Transverse colon (tissue), 4 donors: ENCODE measurements around the gene APLNR. TPM values are rescaled to one million over a fixed set of nuclear protein-coding genes. Genes with fewer than 3 reads are reported as not detected.

Experiments
- DNase-seq: peaks from one replicate; pipeline ENCODE4 v3.0.0-alpha.2; 2019
- H3K27ac ChIP-seq, 4 donors: fragments of 200-600 bp; sonication (generic); 2 replicates each; pipeline ENCODE4 v1.5.1; 2016 to 2018; ENCODE audit warnings: inconsistent platforms in 4 of 4
- H3K27me3 ChIP-seq: fragments of 200-600 bp; sonication (generic); 2 replicates; pipeline ENCODE4 v1.5.1; 2017; ENCODE audit warnings: inconsistent platforms
- H3K36me3 ChIP-seq, 4 donors: fragments of 200-600 bp; sonication (generic); 2 replicates each; pipeline ENCODE4 v1.5.1; 2017 to 2019; ENCODE audit warnings: inconsistent platforms in 4 of 4
- H3K4me1 ChIP-seq, 4 donors: fragments of 200-600 bp; sonication (generic); 2 replicates each; pipeline ENCODE4 v1.5.1; 2017 to 2020; ENCODE audit warnings: inconsistent platforms in 4 of 4
- H3K4me3 ChIP-seq, 4 donors: fragments of 200-600 bp; sonication (generic); 1 replicate in 1 of 4; 2 replicates in 3 of 4; pipeline versions ENCODE4 v1.5.1 to v1.6.1; 2017 to 2019; ENCODE audit warnings: inconsistent platforms in 4 of 4
- H3K9me3 ChIP-seq, 2 donors: fragments of 200-600 bp; sonication (generic); 2 replicates each; pipeline ENCODE4 v1.5.1; 2017 to 2019; ENCODE audit warnings: inconsistent platforms in 2 of 2
- CTCF ChIP-seq, 5 experiments: fragments of 200-600 bp in 3 of 5; fragments of 450-650 bp in 2 of 5; sonication (generic) in 3 of 5; IDR thresholded peaks; 1 replicate in 2 of 5; 2 replicates in 3 of 5; pipeline ENCODE4 v1.5.1; 2016 to 2017; ENCODE audit warnings: antibody characterized with exemption in 5 of 5, inconsistent platforms in 3 of 5, mild to moderate bottlenecking in 2 of 5, moderate library complexity in 1 of 5
- EP300 ChIP-seq: sonication (generic); formaldehyde crosslinking; IDR thresholded peaks from one replicate; pipeline ENCODE4 v1.6.1; 2017; ENCODE audit warnings: antibody characterized with exemption, low read depth
- POLR2A ChIP-seq: fragments of 450-650 bp; IDR thresholded peaks from one replicate; pipeline ENCODE4 v1.6.1; 2016; ENCODE audit warnings: antibody characterized with exemption, mild to moderate bottlenecking, moderate library complexity
- POLR2AphosphoS5 ChIP-seq, 3 donors: sonication (generic); formaldehyde crosslinking; IDR thresholded peaks; one replicate each; pipeline ENCODE4 v1.6.1; 2016; ENCODE audit warnings: antibody characterized with exemption in 3 of 3
- WGBS, 2 donors: methylation state at CpG; one replicate each; pipeline ENCODE4 v1.1.5; 2018; ENCODE audit warnings: low coverage in 1 of 2; 5-methylcytosine and 5-hydroxymethylcytosine counted together
- in situ Hi-C, 4 donors: fragments of 200-750 bp; cut with MboI; loops; one replicate each; pipeline versions ENCODE4 v1.15.0 to v1.15.1; 2017; ENCODE audit warnings: low sequenced_read_pairs in 3 of 4, low pct_ligation_motif_present in 1 of 4, low pct_unique_long_range_greater_than_20kb in 1 of 4
- intact Hi-C: fragments of 100-400 bp; cut with DNase I; formaldehyde crosslinking; loops from one replicate; pipeline ENCODE4 v1.15.1; 2023; ENCODE audit warnings: low total_unique reads
- total RNA-seq, 4 donors: library from RNA; depleted of rRNA; stranded (reverse); fragments of >200 nt; gene quantifications; one replicate each; pipeline ENCODE4 v1.1.0, GENCODE V29; 2016

The APLNR gene
- total RNA-seq, 4 donors from 2014 or later: 0.68 to 2.6 (median 2.1) TPM; not detected in 1

- H3K4me1 ChIP-seq: peaks cover 11 to 19% (median 15%) of the 10 kb centered on the region in 4 donors
- intact Hi-C loops (no loop called here), in situ Hi-C loops (no loop called here)
- WGBS, 2 donors: 67 to 81% methylated on average over 5 to 7 of the region's 7 CpGs
- TF ChIP-seq POLR2AphosphoS5 (IDR thresholded peaks at IDR 0.05) (no peak), EP300 (no peak), CTCF (IDR thresholded peaks at IDR 0.05) (no peak), POLR2A (no peak)
- H3K36me3 ChIP-seq: no peaks in the 10 kb centered on the region
- no peaks in the 10 kb centered on the region for H3K9me3 ChIP-seq
- no peak for DNase-seq
- peak overlapping the region in 1 of 4 donors; percentile 58 for H3K27ac ChIP-seq
- no peak overlapping the region for H3K4me3 ChIP-seq
- H3K27me3 ChIP-seq: no peaks in the 10 kb centered on the region
Measured at GRCh38 chr11:57278721-57279095, 41.7 kb upstream of the APLNR start.

GRCh38 chr11:57277845-57278720 is 41.0 kb upstream of the APLNR start:
- no peaks in the 10 kb centered on the region for H3K27me3 ChIP-seq
- H3K27ac ChIP-seq: peak overlapping the region; percentile 13 to 58 (median 54)
- H3K4me3 ChIP-seq: no peak overlapping the region

GRCh38 chr11:57276971-57277675 is 40.1 kb upstream of the APLNR start:
- 42 to 46% methylated on average over 3 to 6 of the region's 6 CpGs for WGBS, 2 donors
- in situ Hi-C loops: no loop called here
- Histone ChIP-seq H3K27ac (peak overlapping the region; percentile 13 to 58 (median 54)), H3K4me3 (no peak overlapping the region), H3K27me3 (no peaks in the 10 kb centered on the region), H3K36me3 (no peaks in the 10 kb centered on the region), H3K9me3 (no peaks in the 10 kb centered on the region), H3K4me1 (peaks cover 8 to 14% (median 13%) of the 10 kb centered on the region in 4 donors)
- intact Hi-C loops: no loop called here
- TF ChIP-seq POLR2AphosphoS5 (IDR thresholded peaks at IDR 0.05): no peak
- TF ChIP-seq EP300: no peak
- no peak for TF ChIP-seq POLR2A
- no peak for TF ChIP-seq CTCF (IDR thresholded peaks at IDR 0.05)
- DNase-seq: no peak

More at GRCh38 chr11:57277845-57278720, 41.0 kb upstream of the APLNR start:
- peak; percentile 75 for DNase-seq
- no peak for TF ChIP-seq POLR2A
- TF ChIP-seq EP300: no peak
- no peak for TF ChIP-seq POLR2AphosphoS5 (IDR thresholded peaks at IDR 0.05)
- TF ChIP-seq CTCF (IDR thresholded peaks at IDR 0.05): peak; percentile 77 to 84 (median 80)
- in situ Hi-C loops: no loop called here
- no peaks in the 10 kb centered on the region for H3K36me3 ChIP-seq
- no peaks in the 10 kb centered on the region for H3K9me3 ChIP-seq
- intact Hi-C loops: no loop called here
- peaks cover 8 to 14% (median 13%) of the 10 kb centered on the region in 4 donors for H3K4me1 ChIP-seq
- 7 to 10% methylated on average over 13 to 14 of the region's 14 CpGs for whole genome bisulfite sequencing, 2 donors
